Immature natural killer cell (primary cell): ENCODE measurements around the gene HES2. TPM values are rescaled to one million over a fixed set of nuclear protein-coding genes. Genes with fewer than 3 reads are reported as not detected.
"Not testable (repeated sequence)": the region's sequence is repeated elsewhere in the genome, so short reads cannot be mapped to it uniquely, and the experiment has no call there.

Source experiments
- DNase-seq, 3 donors: peaks; one replicate each; pipeline ENCODE4 v3.0.0; 2022; ENCODE audit warnings: mixed read lengths in 1 of 3
- H3K27ac Mint-ChIP-seq, 6 donors: one replicate each; pipeline ENCODE4 v1.8.0; 2020; ENCODE audit warnings: mixed read lengths in 6 of 6, mild to moderate bottlenecking in 5 of 6, inconsistent platforms in 4 of 6, moderate library complexity in 3 of 6
- H3K27me3 Mint-ChIP-seq, 3 donors: one replicate each; pipeline ENCODE4 v1.8.0; 2020 to 2021; ENCODE audit warnings: low read depth in 3 of 3, mild to moderate bottlenecking in 3 of 3, mixed read lengths in 3 of 3, moderate library complexity in 3 of 3, inconsistent platforms in 1 of 3
- H3K36me3 Mint-ChIP-seq, 3 donors: one replicate each; pipeline ENCODE4 v1.8.0; 2020; ENCODE audit warnings: mixed read lengths in 3 of 3, inconsistent platforms in 2 of 3, mild to moderate bottlenecking in 2 of 3
- H3K4me1 Mint-ChIP-seq, 2 donors: one replicate each; pipeline ENCODE4 v1.8.0; 2020; ENCODE audit warnings: inconsistent platforms in 2 of 2, mild to moderate bottlenecking in 2 of 2, mixed read lengths in 2 of 2, moderate library complexity in 1 of 2
- H3K4me3 Mint-ChIP-seq, 5 donors: one replicate each; pipeline ENCODE4 v1.8.0; 2020; ENCODE audit warnings: mild to moderate bottlenecking in 5 of 5, mixed read lengths in 5 of 5, inconsistent platforms in 3 of 5, moderate library complexity in 3 of 5
- H3K9me3 Mint-ChIP-seq, 6 donors: one replicate each; pipeline ENCODE4 v1.8.0; 2020; ENCODE audit warnings: mild to moderate bottlenecking in 6 of 6, mixed read lengths in 6 of 6, inconsistent platforms in 4 of 6, moderate library complexity in 3 of 6
- polyA plus RNA-seq, 3 donors: library from polyadenylated mRNA; unstranded; fragments of 300-500 nt; fragmentation: Illumina TruSeq; gene quantifications; one replicate each; pipeline ENCODE4 v1.2.3, GENCODE V29; 2021

Gene HES2
- polyA plus RNA-seq, 3 donors from 2014 or later, result not detected

- H3K4me3 Mint-ChIP-seq, H3K9me3 Mint-ChIP-seq: not testable (repeated sequence)
Measured at GRCh38 chr1:6437012-6437700, 17.4 kb upstream of the HES2 start.

DNA sequence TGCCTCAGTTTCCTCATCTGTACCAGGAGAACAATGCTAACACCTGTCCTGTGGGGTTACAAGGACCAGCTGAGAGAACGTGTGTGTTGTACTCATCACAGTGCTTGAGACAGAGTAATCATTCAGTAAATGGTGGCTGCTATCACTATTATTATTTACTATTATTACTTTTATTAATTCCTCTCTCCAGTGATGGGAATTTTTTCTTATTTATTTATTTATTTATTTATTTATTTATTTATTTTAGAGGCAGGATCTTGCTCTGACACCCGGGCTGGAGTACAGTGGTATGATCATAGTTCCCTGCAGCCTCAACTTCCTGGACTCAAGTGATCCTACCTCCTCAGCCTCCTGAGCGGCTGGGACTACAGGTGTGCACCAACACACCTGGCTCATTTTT is 16.6 kb upstream of the HES2 start:
- not testable (repeated sequence) for H3K36me3 Mint-ChIP-seq, H3K27ac Mint-ChIP-seq, H3K4me3 Mint-ChIP-seq, H3K4me1 Mint-ChIP-seq, H3K9me3 Mint-ChIP-seq, DNase-seq
- H3K27me3 Mint-ChIP-seq, result peaks cover 5 to 14% (median 12%) of the 10 kb centered on the region in 3 donors

More at GRCh38 chr1:6437012-6437700, 17.4 kb upstream of the HES2 start:
- DNase-seq, H3K27ac Mint-ChIP-seq, H3K36me3 Mint-ChIP-seq, H3K4me1 Mint-ChIP-seq: not testable (repeated sequence)
- peaks cover 5 to 14% (median 12%) of the 10 kb centered on the region in 3 donors for H3K27me3 Mint-ChIP-seq

DNA sequence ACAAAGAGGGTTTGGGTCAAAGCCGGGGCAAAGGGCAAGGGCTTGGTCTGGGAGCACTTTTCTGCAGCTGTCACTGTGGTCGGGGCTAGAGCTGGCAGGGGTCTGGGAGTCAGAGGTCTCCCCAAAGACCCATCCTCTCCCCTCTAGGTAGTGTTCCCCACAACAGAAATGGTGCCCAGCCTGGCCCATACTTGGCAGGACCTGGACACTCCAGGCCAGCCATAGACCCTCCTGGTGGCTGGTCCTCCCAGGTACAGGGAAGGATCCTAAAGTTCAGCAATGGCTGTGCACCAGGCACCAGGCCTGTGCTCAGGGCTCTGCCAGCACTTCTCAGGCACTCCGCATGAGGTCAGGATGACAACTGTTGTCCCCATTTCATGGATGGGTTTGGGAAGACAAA is 15.8 kb upstream of the HES2 start:
- H3K4me3 Mint-ChIP-seq, result no peak overlapping the region
- no peaks in the 10 kb centered on the region for H3K9me3 Mint-ChIP-seq
- no peak overlapping the region for H3K27ac Mint-ChIP-seq
- H3K4me1 Mint-ChIP-seq, result peaks cover 5 to 7% of the 10 kb centered on the region in 2 donors
- DNase-seq, result no peak
- peaks cover 3 to 12% (median 11%) of the 10 kb centered on the region in 3 donors for H3K27me3 Mint-ChIP-seq
- H3K36me3 Mint-ChIP-seq, result no peaks in the 10 kb centered on the region

GRCh38 chr1:6435129-6435528 is 15.4 kb upstream of the HES2 start:
- Mint-ChIP-seq H3K27ac (no peak overlapping the region), H3K4me1 (peaks cover 5 to 7% of the 10 kb centered on the region in 2 donors), H3K27me3 (peaks cover 3 to 14% (median 11%) of the 10 kb centered on the region in 3 donors), H3K36me3 (no peaks in the 10 kb centered on the region), H3K9me3 (no peaks in the 10 kb centered on the region), H3K4me3 (no peak overlapping the region)
- DNase-seq, result no peak

- no peak for DNase-seq
- no peak overlapping the region for H3K27ac Mint-ChIP-seq
- H3K9me3 Mint-ChIP-seq, result no peaks in the 10 kb centered on the region
- H3K27me3 Mint-ChIP-seq, result peaks cover 2 to 7% (median 6%) of the 10 kb centered on the region in 3 donors
- no peak overlapping the region for H3K4me3 Mint-ChIP-seq
- no peaks in the 10 kb centered on the region for H3K36me3 Mint-ChIP-seq
- H3K4me1 Mint-ChIP-seq, result peaks cover under 1 to 3% of the 10 kb centered on the region in 2 donors
Measured at GRCh38 chr1:6434186-6434585, 14.5 kb upstream of the HES2 start.

DNA sequence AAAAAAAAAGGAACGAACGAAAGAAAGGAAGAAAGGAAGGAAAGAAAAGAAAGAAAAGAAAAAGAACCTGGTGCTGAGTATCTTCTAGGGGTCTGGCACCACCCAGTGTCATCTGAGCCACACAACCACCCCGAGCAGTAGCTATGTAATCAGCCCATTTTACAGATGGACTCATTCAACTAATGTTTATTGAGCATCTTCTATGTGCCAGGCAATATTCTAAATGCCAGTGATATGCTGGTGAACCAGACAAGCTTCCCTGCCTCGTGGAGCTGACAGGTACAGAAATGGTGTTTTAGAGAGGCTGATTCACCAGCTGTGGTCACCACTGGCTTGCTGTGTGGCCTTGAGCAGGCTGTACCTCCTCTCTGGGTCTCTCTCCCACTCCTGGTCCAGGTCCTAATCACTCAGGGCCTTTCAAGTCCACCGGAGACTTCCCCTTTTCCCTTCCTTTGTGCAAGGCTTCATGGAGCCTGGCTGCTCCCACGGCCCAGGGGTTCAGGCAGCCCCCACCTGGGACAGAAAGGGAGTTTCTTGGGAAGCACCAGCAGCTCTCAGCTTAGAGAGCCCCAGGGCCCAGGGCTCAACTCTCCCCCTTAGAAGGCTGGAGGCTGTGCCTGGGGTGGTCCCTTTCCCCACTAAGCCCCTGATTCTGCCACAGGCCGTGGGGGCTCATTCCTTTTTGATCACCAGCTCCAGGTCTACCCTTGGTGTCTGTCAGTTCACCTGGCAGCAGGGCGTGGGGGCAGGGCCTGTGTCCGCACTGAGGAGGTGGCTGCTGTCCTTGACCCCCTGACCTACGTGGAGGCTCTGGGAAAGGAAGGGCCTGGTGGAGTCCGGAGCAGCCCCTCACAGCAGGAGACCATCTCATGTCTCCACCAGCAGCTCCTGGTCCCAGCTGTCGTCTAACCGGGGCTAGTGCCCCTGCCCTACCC is 12.2 kb upstream of the HES2 start:
- DNase-seq, result not testable (repeated sequence)

GRCh38 chr1:6429660-6430411 is 10.1 kb upstream of the HES2 start:
- H3K36me3 Mint-ChIP-seq, H3K27ac Mint-ChIP-seq, H3K9me3 Mint-ChIP-seq, H3K4me1 Mint-ChIP-seq, H3K4me3 Mint-ChIP-seq, H3K27me3 Mint-ChIP-seq, DNase-seq: not testable (repeated sequence)

More for the DNA sequence above, 12.2 kb upstream of the HES2 start:
- not testable (repeated sequence) for H3K4me3 Mint-ChIP-seq, H3K27ac Mint-ChIP-seq, H3K9me3 Mint-ChIP-seq, H3K27me3 Mint-ChIP-seq, H3K36me3 Mint-ChIP-seq, H3K4me1 Mint-ChIP-seq

DNA sequence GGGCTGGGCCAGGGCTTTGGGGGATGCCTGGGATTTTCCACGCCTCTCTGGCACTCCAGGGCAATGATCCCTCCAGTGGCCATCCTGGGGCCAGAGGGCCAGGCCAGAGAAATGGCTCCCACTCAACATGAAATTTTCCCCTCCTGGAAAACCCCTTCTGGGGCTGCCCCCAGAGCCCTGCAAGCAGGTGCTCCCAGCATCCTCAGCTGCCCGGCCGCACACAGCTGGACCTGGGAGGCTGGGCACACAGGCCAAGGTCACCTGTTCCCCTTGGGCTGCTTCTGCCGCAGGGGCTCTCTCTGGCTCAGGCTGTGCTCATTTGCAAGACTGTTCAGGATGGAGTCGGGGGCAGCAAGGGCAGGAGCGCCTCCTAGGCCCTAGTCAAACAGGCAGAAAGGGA is 8.7 kb upstream of the HES2 start:
- not testable (repeated sequence) for H3K36me3 Mint-ChIP-seq, DNase-seq, H3K27me3 Mint-ChIP-seq

GRCh38 chr1:6427441-6428390 is 8.0 kb upstream of the HES2 start:
- no peak for DNase-seq
- Mint-ChIP-seq H3K36me3 (no peaks in the 10 kb centered on the region), H3K4me1 (peaks cover 7 to 9% of the 10 kb centered on the region in 2 donors), H3K27ac (no peak overlapping the region), H3K27me3 (peaks cover 4 to 7% (median 4%) of the 10 kb centered on the region in 3 donors), H3K9me3 (peaks cover 0 to 1% (median 0%) of the 10 kb centered on the region in 6 donors), H3K4me3 (no peak overlapping the region)

More for the DNA sequence above, 8.7 kb upstream of the HES2 start:
- not testable (repeated sequence) for H3K4me1 Mint-ChIP-seq, H3K4me3 Mint-ChIP-seq, H3K9me3 Mint-ChIP-seq, H3K27ac Mint-ChIP-seq

DNA sequence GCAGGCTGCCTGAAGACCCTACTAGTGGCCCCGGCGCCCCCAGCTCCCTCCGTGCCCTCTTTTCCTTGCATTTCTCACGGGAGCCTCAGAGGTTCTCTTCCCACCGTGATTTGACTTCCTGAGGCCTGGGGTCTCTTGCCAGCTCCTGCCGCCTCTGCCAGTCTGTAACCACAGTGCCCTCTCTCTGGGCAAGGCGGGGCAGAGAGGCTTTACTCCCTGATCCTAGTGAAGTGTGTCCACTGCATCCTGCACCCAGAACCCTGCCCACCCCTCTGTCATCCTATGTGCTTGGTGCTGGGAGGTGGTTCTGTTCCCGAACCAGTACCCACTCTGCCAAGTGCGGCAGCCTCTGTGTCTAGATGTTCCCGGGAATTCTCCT is 7.2 kb upstream of the HES2 start:
- Mint-ChIP-seq H3K4me3 (no peak overlapping the region), H3K27me3 (peaks cover 5 to 9% (median 6%) of the 10 kb centered on the region in 3 donors), H3K4me1 (peaks cover 7 to 9% of the 10 kb centered on the region in 2 donors), H3K27ac (peak overlapping the region in 1 of 6 donors; percentile 51), H3K9me3 (peaks cover 0 to 2% (median 0%) of the 10 kb centered on the region in 6 donors), H3K36me3 (no peaks in the 10 kb centered on the region)
- no peak for DNase-seq

DNA sequence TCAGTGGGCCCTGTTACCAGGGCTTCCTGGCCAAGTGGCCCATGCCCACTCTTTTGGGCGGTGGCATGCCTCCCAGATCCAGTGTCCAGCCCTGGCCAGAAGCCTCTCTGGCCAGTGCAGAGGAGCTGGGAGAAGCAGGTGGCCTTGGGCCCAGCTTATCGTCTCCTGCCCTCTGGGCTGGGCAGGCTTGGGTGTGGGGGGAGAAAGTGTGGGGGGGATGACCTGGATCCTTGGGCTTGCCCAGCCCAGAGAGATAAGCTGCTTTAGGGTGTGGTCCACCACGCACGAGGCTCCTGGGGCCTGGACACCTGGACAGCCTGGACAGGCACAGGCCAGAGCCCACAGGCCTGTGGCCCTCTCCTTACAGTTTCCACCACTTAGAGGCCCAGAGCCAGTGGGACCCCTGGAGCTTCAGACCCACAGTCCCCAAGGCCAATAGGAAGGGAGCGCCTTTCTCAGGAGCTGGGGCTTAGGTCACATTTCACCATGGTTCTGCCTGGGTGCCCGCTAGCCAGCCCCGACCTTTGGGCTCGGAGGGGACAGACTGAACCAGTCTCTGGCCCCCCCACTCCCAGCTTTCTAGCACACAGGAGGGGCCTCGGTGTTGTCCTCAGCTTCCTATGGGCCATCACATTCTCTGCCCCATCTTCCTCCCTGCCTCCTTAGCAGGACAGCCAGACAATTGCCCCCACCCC is 6.7 kb upstream of the HES2 start:
- DNase-seq, result no peak
- no peak overlapping the region for H3K4me3 Mint-ChIP-seq
- H3K27me3 Mint-ChIP-seq, result peaks cover 6 to 13% (median 6%) of the 10 kb centered on the region in 3 donors
- peaks cover 7 to 10% of the 10 kb centered on the region in 2 donors for H3K4me1 Mint-ChIP-seq
- H3K9me3 Mint-ChIP-seq, result peaks cover 0 to 2% (median 0%) of the 10 kb centered on the region in 6 donors
- H3K36me3 Mint-ChIP-seq, result no peaks in the 10 kb centered on the region
- H3K27ac Mint-ChIP-seq, result no peak overlapping the region

- Mint-ChIP-seq H3K4me3 (peak overlapping the region in 2 of 5 donors; percentile 5 to 19), H3K27ac (no peak overlapping the region), H3K36me3 (no peaks in the 10 kb centered on the region), H3K27me3 (peaks cover 9 to 15% (median 10%) of the 10 kb centered on the region in 3 donors), H3K9me3 (peaks cover 0 to 2% (median 0%) of the 10 kb centered on the region in 6 donors), H3K4me1 (peaks cover 7 to 11% of the 10 kb centered on the region in 2 donors)
- no peak for DNase-seq
Measured at GRCh38 chr1:6425658-6426057, 5.9 kb upstream of the HES2 start.
